Transverse colon (tissue), 4 donors: ENCODE results near the gene ADIRF. TPM values are rescaled to one million over a fixed set of nuclear protein-coding genes. Genes with fewer than 3 reads are reported as not detected.

Experiments
- DNase-seq: peaks from one replicate; pipeline ENCODE4 v3.0.0-alpha.2; 2019
- H3K27ac ChIP-seq, 4 donors: fragments of 200-600 bp; sonication (generic); 2 replicates each; pipeline ENCODE4 v1.5.1; 2016 to 2018; ENCODE audit warnings: inconsistent platforms in 4 of 4
- H3K27me3 ChIP-seq: fragments of 200-600 bp; sonication (generic); 2 replicates; pipeline ENCODE4 v1.5.1; 2017; ENCODE audit warnings: inconsistent platforms
- H3K36me3 ChIP-seq, 4 donors: fragments of 200-600 bp; sonication (generic); 2 replicates each; pipeline ENCODE4 v1.5.1; 2017 to 2019; ENCODE audit warnings: inconsistent platforms in 4 of 4
- H3K4me1 ChIP-seq, 4 donors: fragments of 200-600 bp; sonication (generic); 2 replicates each; pipeline ENCODE4 v1.5.1; 2017 to 2020; ENCODE audit warnings: inconsistent platforms in 4 of 4
- H3K4me3 ChIP-seq, 4 donors: fragments of 200-600 bp; sonication (generic); 1 replicate in 1 of 4; 2 replicates in 3 of 4; pipeline versions ENCODE4 v1.5.1 to v1.6.1; 2017 to 2019; ENCODE audit warnings: inconsistent platforms in 4 of 4
- H3K9me3 ChIP-seq, 2 donors: fragments of 200-600 bp; sonication (generic); 2 replicates each; pipeline ENCODE4 v1.5.1; 2017 to 2019; ENCODE audit warnings: inconsistent platforms in 2 of 2
- EP300 ChIP-seq: sonication (generic); formaldehyde crosslinking; IDR thresholded peaks from one replicate; pipeline ENCODE4 v1.6.1; 2017; ENCODE audit warnings: antibody characterized with exemption, low read depth
- POLR2A ChIP-seq: fragments of 450-650 bp; IDR thresholded peaks from one replicate; pipeline ENCODE4 v1.6.1; 2016; ENCODE audit warnings: antibody characterized with exemption, mild to moderate bottlenecking, moderate library complexity
- POLR2AphosphoS5 ChIP-seq, 3 donors: sonication (generic); formaldehyde crosslinking; IDR thresholded peaks; one replicate each; pipeline ENCODE4 v1.6.1; 2016; ENCODE audit warnings: antibody characterized with exemption in 3 of 3
- WGBS, 2 donors: methylation state at CpG; one replicate each; pipeline ENCODE4 v1.1.5; 2018; ENCODE audit warnings: low coverage in 1 of 2; 5-methylcytosine and 5-hydroxymethylcytosine counted together
- in situ Hi-C, 4 donors: fragments of 200-750 bp; cut with MboI; loops; one replicate each; pipeline versions ENCODE4 v1.15.0 to v1.15.1; 2017; ENCODE audit warnings: low sequenced_read_pairs in 3 of 4, low pct_ligation_motif_present in 1 of 4, low pct_unique_long_range_greater_than_20kb in 1 of 4
- intact Hi-C: fragments of 100-400 bp; cut with DNase I; formaldehyde crosslinking; loops from one replicate; pipeline ENCODE4 v1.15.1; 2023; ENCODE audit warnings: low total_unique reads
- total RNA-seq, 4 donors: library from RNA; depleted of rRNA; stranded (reverse); fragments of >200 nt; gene quantifications; one replicate each; pipeline ENCODE4 v1.1.0, GENCODE V29; 2016
- TF ChIP-seq, protein P1 (sequence below), 5 experiments: fragments of 200-600 bp in 3 of 5; fragments of 450-650 bp in 2 of 5; sonication (generic) in 3 of 5; IDR thresholded peaks; 1 replicate in 2 of 5; 2 replicates in 3 of 5; pipeline ENCODE4 v1.5.1; 2016 to 2017; ENCODE audit warnings: antibody characterized with exemption in 5 of 5, inconsistent platforms in 3 of 5, mild to moderate bottlenecking in 2 of 5, moderate library complexity in 1 of 5

Gene ADIRF
- 100 to 1,000 TPM in 2 of 4 donors, 10 to 100 TPM in 2; 35.0 to 194 (median 117) TPM for total RNA-seq

- peak within 1 kb of the TSS; percentile 88 to 95 (median 91) for H3K27ac ChIP-seq
- no peaks in the 10 kb centered on the region for H3K9me3 ChIP-seq
- intact Hi-C loops (no loop called here), in situ Hi-C loops (no loop called here)
- 27% methylated on average over 42 of the region's 59 CpGs; no CpG with 5 or more reads in 1 of the 2 donors for WGBS, 2 donors
- no peaks in the 10 kb centered on the region for H3K27me3 ChIP-seq
- TF ChIP-seq POLR2AphosphoS5 (IDR thresholded peaks at IDR 0.05), result peak; percentile 48 to 84 (median 78)
- TF ChIP-seq, protein P1, sequence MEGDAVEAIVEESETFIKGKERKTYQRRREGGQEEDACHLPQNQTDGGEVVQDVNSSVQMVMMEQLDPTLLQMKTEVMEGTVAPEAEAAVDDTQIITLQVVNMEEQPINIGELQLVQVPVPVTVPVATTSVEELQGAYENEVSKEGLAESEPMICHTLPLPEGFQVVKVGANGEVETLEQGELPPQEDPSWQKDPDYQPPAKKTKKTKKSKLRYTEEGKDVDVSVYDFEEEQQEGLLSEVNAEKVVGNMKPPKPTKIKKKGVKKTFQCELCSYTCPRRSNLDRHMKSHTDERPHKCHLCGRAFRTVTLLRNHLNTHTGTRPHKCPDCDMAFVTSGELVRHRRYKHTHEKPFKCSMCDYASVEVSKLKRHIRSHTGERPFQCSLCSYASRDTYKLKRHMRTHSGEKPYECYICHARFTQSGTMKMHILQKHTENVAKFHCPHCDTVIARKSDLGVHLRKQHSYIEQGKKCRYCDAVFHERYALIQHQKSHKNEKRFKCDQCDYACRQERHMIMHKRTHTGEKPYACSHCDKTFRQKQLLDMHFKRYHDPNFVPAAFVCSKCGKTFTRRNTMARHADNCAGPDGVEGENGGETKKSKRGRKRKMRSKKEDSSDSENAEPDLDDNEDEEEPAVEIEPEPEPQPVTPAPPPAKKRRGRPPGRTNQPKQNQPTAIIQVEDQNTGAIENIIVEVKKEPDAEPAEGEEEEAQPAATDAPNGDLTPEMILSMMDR (IDR thresholded peaks at IDR 0.05), result no peak
- peak; percentile 86 for TF ChIP-seq POLR2A
- peak; percentile 84 for DNase-seq
- no peaks in the 10 kb centered on the region for H3K36me3 ChIP-seq
- peaks cover 25 to 60% (median 55%) of the 10 kb centered on the region in 4 donors for H3K4me1 ChIP-seq
- peak within 1 kb of the TSS; percentile 39 to 58 (median 48) for H3K4me3 ChIP-seq
These were observed at the start of gene ADIRF for GRCh38 chr10:86968271-86968993. Gene ADIRF (plus strand): TSS chr10:86968482. CDS start chr10:86968545, 63 bp downstream.

- no peaks in the 10 kb centered on the region for H3K27me3 ChIP-seq
- intact Hi-C loops, result no loop called here
- H3K36me3 ChIP-seq, result peaks cover 0 to 24% (median under 1%) of the 10 kb centered on the region in 4 donors
- H3K4me3 ChIP-seq, result no peak overlapping the region
- 71% methylated on average over 6 of the region's 9 CpGs; no CpG with 5 or more reads in 1 of the 2 donors for WGBS, 2 donors
- TF ChIP-seq EP300 (peak; percentile 85), POLR2A (no peak), POLR2AphosphoS5 (IDR thresholded peaks at IDR 0.05) (peak in 1 of 3 donors; percentile 34)
- TF ChIP-seq, protein P1 (IDR thresholded peaks at IDR 0.05), result no peak
- in situ Hi-C loops, result no loop called here
- H3K27ac ChIP-seq, result peak overlapping the region; percentile 41 to 55 (median 50)
- DNase-seq, result peak; percentile 52
- peaks cover 0 to 10% (median 8%) of the 10 kb centered on the region in 4 donors for H3K4me1 ChIP-seq
- no peaks in the 10 kb centered on the region for H3K9me3 ChIP-seq
These were observed 45.7 kb upstream of the ADIRF start for GRCh38 chr10:86922553-86922961.

- WGBS, 2 donors, result 82 to 84% methylated on average over 8 to 15 of the region's 15 CpGs
- DNase-seq, result no peak
- no peaks in the 10 kb centered on the region for H3K4me1 ChIP-seq
- H3K9me3 ChIP-seq, result no peaks in the 10 kb centered on the region
- H3K27ac ChIP-seq, result peak overlapping the region; percentile 0 to 57 (median 35)
- no peaks in the 10 kb centered on the region for H3K36me3 ChIP-seq
- H3K27me3 ChIP-seq, result no peaks in the 10 kb centered on the region
- TF ChIP-seq EP300 (peak; percentile 74), POLR2AphosphoS5 (IDR thresholded peaks at IDR 0.05) (peak in 2 of 3 donors; percentile 49 to 63)
- TF ChIP-seq, protein P1 (IDR thresholded peaks at IDR 0.05), result no peak
- in situ Hi-C loops (no loop called here), intact Hi-C loops (no loop called here)
- no peak overlapping the region for H3K4me3 ChIP-seq
These were observed 38.6 kb upstream of the ADIRF start for GRCh38 chr10:86929468-86930380.

DNA sequence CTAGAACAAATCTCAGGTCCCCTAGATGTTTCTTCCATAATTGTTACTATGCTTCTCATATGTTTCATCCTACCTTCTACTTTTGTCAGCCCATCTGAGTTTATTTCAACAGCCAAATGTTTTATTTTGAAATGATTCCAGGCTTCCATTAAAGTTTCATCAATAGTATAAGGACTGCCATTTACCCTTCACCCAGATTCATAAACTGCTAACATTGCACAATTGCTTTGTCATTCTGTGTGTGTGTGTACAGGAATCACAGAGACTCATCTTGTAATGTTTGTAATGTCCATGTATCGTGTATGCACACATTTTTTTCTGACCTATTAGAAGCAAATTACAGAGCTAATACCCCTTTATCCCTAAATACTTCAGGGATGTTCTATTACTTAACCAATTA, 36.4 kb upstream of the ADIRF start:
- in situ Hi-C loops, result no loop called here

More for the DNA sequence above, 36.4 kb upstream of the ADIRF start:
- intact Hi-C loops, result no loop called here
- no peak for TF ChIP-seq POLR2A
- TF ChIP-seq POLR2AphosphoS5 (IDR thresholded peaks at IDR 0.05), result peak in 1 of 3 donors; percentile 36
- 64 to 83% methylated on average over 1 of the region's 1 CpG for WGBS, 2 donors
- Histone ChIP-seq H3K4me3 (no peak overlapping the region), H3K36me3 (no peaks in the 10 kb centered on the region), H3K4me1 (no peaks in the 10 kb centered on the region), H3K27me3 (no peaks in the 10 kb centered on the region), H3K9me3 (no peaks in the 10 kb centered on the region), H3K27ac (peak overlapping the region in 1 of 4 donors; percentile 7)
- no peak for DNase-seq
